ENCODE measurements around the gene OSMR. TPM values are rescaled to one million over a fixed set of nuclear protein-coding genes. Genes with fewer than 3 reads are reported as not detected.
A peak's percentile ranks its signal among the peaks of the same experiment; 100 is the strongest.

The OSMR gene
- total RNA-seq, 1 donor from 2014 or later: 17.4 TPM

GRCh38 chr5:38878391-38879077, 32.7 kb downstream of the OSMR start:
- TF ChIP-seq CTCF (IDR thresholded peaks at IDR 0.05; ENCODE audit: unreplicated experiment): no peak
- Mint-ChIP-seq H3K4me3 (ENCODE audit: unreplicated experiment) (no peak overlapping the region), H3K36me3 (ENCODE audit: low read depth, unreplicated experiment) (peaks cover 20% of the 10 kb centered on the region), H3K4me1 (ENCODE audit: unreplicated experiment) (peaks cover 12% of the 10 kb centered on the region), H3K9me3 (ENCODE audit: unreplicated experiment) (no peaks in the 10 kb centered on the region), H3K27me3 (ENCODE audit: unreplicated experiment) (peaks cover 2% of the 10 kb centered on the region), H3K27ac (ENCODE audit: unreplicated experiment) (no peak overlapping the region)
- DNase-seq (ENCODE audit: low spot score): no peak

GRCh38 chr5:38879078-38879460, 33.3 kb downstream of the OSMR start:
- no peak for TF ChIP-seq CTCF (IDR thresholded peaks at IDR 0.05; ENCODE audit: unreplicated experiment)
- Mint-ChIP-seq H3K4me3 (ENCODE audit: unreplicated experiment) (no peak overlapping the region), H3K36me3 (ENCODE audit: low read depth, unreplicated experiment) (peaks cover 20% of the 10 kb centered on the region), H3K9me3 (ENCODE audit: unreplicated experiment) (no peaks in the 10 kb centered on the region), H3K27ac (ENCODE audit: unreplicated experiment) (no peak overlapping the region), H3K4me1 (ENCODE audit: unreplicated experiment) (peaks cover 17% of the 10 kb centered on the region), H3K27me3 (ENCODE audit: unreplicated experiment) (peaks cover 2% of the 10 kb centered on the region)
- no peak for DNase-seq (ENCODE audit: low spot score)

GRCh38 chr5:38883842-38884241, 38.0 kb downstream of the OSMR start:
- Mint-ChIP-seq H3K9me3 (ENCODE audit: unreplicated experiment) (no peaks in the 10 kb centered on the region), H3K4me1 (ENCODE audit: unreplicated experiment) (peaks cover 30% of the 10 kb centered on the region), H3K36me3 (ENCODE audit: low read depth, unreplicated experiment) (peaks cover 30% of the 10 kb centered on the region), H3K27me3 (ENCODE audit: unreplicated experiment) (peaks cover 2% of the 10 kb centered on the region), H3K27ac (ENCODE audit: unreplicated experiment) (peak overlapping the region; percentile 22), H3K4me3 (ENCODE audit: unreplicated experiment) (no peak overlapping the region)
- no peak for TF ChIP-seq CTCF (IDR thresholded peaks at IDR 0.05; ENCODE audit: unreplicated experiment)
- no peak for DNase-seq (ENCODE audit: low spot score)

GRCh38 chr5:38885208-38885607, 39.4 kb downstream of the OSMR start:
- Mint-ChIP-seq H3K36me3 (ENCODE audit: low read depth, unreplicated experiment) (peaks cover 24% of the 10 kb centered on the region), H3K4me3 (ENCODE audit: unreplicated experiment) (no peak overlapping the region), H3K9me3 (ENCODE audit: unreplicated experiment) (no peaks in the 10 kb centered on the region), H3K4me1 (ENCODE audit: unreplicated experiment) (peaks cover 26% of the 10 kb centered on the region), H3K27ac (ENCODE audit: unreplicated experiment) (no peak overlapping the region), H3K27me3 (ENCODE audit: unreplicated experiment) (no peaks in the 10 kb centered on the region)
- TF ChIP-seq CTCF (IDR thresholded peaks at IDR 0.05; ENCODE audit: unreplicated experiment): no peak
- DNase-seq (ENCODE audit: low spot score): no peak

- peaks cover 2% of the 10 kb centered on the region for H3K27me3 Mint-ChIP-seq (ENCODE audit: unreplicated experiment)
- no peak for DNase-seq (ENCODE audit: low spot score)
- no peak for TF ChIP-seq CTCF (IDR thresholded peaks at IDR 0.05; ENCODE audit: unreplicated experiment)
- no peak overlapping the region for H3K4me3 Mint-ChIP-seq (ENCODE audit: unreplicated experiment)
- peaks cover 19% of the 10 kb centered on the region for H3K36me3 Mint-ChIP-seq (ENCODE audit: low read depth, unreplicated experiment)
- H3K27ac Mint-ChIP-seq (ENCODE audit: unreplicated experiment): no peak overlapping the region
- H3K9me3 Mint-ChIP-seq (ENCODE audit: unreplicated experiment): no peaks in the 10 kb centered on the region
- H3K4me1 Mint-ChIP-seq (ENCODE audit: unreplicated experiment): peaks cover 22% of the 10 kb centered on the region
These were observed 42.2 kb downstream of the OSMR start for GRCh38 chr5:38888041-38888440.

Measured in endothelial cell (in vitro differentiated cells).